Adrenal gland (tissue), 5 donors: Measurements from ENCODE around the gene LCMT2.

ENCODE experiments used
- CTCF ChIP-seq, 6 experiments: fragments of 450-650 bp in 4 of 6; fragments of 200-600 bp in 2 of 6; sonication (generic) in 1 of 6; IDR thresholded peaks; 1 replicate in 5 of 6; 2 replicates in 1 of 6; pipeline versions ENCODE4 v1.5.1 to v1.8.0; 2016 to 2021; ENCODE audit warnings: antibody characterized with exemption in 6 of 6, mild to moderate bottlenecking in 2 of 6, moderate library complexity in 1 of 6
- POLR2A ChIP-seq, 2 donors: fragments of 450-650 bp; IDR thresholded peaks; one replicate each; pipeline ENCODE4 v1.6.1; 2017; ENCODE audit warnings: antibody characterized with exemption in 2 of 2, mild to moderate bottlenecking in 2 of 2, moderate library complexity in 1 of 2
- donor health status: DM: no; HTN: no; CAD: no.

GRCh38 chr15:43277231-43277823, 53.0 kb downstream of the LCMT2 start:
- no peak for TF ChIP-seq CTCF (IDR thresholded peaks at IDR 0.05)
- no peak for TF ChIP-seq POLR2A (IDR thresholded peaks at IDR 0.05)
